ENCODE results near the gene NOX4. TPM values are rescaled to one million over a fixed set of nuclear protein-coding genes. Genes with fewer than 3 reads are reported as not detected.

Gene NOX4
- total RNA-seq, 2 donors from 2014 or later, result 20.8 to 29.6 TPM

Other genes starting within 250 kb of the NOX4 start
- not detected for gene TRIM77, start 218.9 kb upstream of the NOX4 start, total RNA-seq

All from posterior vena cava (tissue), 2 donors.